Hepatic stellate cell (primary cell): ENCODE measurements around the gene BLACAT1.

Source experiments
- DNase-seq: peaks from one replicate; pipeline ENCODE4 v3.0.0; 2011; ENCODE audit warnings: low spot score

BLACAT1 gene

DNA sequence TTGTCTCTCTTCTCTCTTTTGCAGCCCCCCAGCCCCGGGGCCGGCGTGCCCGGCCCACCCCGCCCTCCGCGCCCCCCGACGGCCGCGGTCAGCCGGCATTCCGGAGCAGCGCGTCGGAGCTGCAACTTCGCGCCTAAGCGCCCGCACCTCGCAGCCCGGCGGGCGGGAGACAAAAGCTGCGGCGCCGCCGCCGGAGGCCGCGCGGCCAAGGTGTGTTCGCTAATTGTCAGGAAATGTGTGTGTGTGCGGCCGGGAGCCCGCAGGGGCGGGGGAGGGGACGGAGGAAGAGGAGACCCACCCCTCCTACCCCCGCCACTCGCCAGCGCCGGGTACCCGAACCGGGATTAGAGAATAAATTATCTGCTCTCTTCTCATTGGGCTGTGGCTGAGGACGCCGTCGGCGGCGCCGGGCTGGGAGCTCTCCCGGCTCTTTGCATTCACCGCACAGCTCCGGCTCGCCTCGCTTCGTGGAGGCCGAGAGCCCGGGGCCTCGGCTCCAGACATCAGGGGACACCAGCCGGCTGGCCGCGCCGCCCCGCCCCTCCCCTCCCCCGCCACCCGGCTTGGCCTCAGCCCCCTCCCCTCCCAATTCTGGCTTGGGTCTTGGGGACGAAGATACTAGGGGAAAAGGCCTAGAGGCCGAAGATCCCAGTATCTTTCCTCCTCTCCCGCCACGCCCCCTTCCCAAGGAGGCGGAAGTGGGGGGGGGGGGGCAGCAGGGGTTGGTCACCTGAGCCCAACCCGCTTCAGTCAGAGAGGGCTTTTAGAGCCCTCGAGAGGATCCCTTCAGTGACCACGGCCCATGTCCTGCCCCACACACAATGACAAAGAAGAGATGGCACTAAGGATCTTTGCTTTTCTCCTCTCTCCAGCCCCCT is 1.3 kb upstream of the BLACAT1 start:
- DNase-seq: no peak

DNA sequence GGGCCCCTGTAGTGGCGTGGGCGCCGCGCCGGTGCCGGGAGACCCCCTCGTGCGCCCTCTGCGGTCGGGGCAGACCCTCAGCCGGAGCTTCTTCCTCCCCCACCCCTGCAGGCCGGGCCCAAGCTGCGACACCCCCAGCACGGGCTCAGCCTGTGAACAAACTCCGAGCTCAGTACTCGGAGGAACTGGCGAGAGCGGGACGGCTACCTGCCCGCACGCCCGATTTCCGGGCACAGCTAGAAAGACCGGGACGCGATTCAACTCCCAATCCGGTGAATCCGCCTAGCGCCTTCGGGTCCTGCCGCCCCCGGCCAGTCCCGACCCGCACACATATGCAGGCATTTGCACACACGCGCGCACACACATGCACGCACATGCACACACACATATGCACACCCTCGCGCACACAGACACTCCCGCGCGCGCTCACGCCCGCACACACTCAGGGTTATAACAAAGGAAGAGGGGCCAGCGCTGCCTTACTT is 580 bp upstream of the BLACAT1 start:
- no peak for DNase-seq

DNA sequence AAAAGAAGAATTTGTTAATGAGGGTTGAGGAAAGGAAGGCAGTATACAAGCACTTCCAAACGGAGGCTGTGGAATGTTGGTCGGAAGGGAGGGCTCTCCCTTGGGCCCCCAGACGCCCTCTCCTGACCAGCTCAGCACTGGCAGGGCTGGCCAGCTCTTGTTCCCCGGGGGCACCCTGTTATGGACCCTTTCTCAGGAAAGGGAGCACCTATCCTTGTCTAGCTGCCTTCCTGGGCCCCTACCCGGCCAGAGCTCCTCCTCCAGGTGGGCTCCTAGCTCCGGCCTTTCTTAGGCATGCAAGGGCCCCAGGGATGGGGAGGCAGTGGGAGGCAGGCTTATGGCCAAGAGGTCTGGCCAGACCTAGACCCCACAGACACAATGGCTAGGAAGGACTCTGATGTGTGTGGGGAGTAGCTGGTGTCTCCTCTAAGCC is 926 bp downstream of the BLACAT1 start:
- no peak for DNase-seq

DNA sequence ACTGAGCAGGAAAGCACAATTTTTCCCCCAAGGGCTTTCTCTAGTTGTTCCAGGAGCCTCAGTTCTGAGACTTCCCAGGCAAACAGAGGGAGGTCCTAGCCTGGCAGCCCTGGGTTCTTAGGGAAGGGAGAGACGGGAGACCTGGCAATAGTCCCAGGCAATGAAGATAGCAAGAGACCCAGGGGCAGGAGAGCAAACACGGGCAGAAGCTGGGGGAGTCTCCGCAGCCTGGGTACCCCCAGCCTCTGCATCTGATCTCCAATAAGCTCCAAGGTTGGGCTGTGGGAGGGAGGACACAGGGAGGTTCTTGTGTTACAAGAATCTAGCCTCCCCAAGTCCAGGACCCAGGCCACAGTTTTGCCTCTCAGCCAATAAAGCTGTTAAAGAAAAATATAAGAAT is 2.4 kb downstream of the BLACAT1 start:
- no peak for DNase-seq

DNA sequence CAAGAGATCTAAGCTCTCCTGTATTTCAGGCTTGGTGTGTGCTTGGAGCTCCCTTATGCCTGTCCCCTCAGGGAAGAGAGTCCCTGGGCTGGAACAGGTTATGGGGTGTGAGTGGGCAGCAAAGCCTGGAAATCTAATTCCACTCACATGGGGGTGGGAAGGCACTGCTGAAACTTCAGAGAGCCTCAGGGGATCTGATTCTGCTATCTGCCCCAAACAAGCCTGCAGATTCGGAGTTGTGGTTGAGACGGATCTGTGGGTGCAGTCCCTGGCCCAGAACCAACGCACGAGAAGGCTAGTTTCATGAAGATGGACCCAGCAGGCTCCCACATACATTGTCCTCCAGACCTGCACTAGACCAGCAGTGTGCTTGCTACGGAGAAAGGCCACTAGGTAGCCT is 2.9 kb downstream of the BLACAT1 start:
- no peak for DNase-seq

DNA sequence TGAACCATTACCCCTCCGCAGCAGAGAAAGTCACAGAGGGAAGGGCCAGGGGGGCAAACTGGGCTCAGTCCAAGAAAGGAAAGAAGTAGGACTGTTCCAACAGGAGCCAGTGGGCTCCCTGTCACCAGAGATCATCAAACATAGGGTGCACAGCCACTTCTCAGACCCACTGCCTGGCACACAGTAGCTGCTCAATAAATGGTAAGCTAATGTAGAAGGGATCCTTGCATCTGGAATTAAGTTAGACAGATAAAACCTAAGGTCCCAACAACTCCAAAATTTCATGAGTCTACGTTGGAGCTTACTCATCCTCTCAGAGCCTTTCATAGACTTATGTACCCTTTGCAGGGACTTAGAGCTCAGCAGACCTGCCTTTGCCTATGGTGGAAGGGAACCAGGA is 3.5 kb downstream of the BLACAT1 start:
- no peak for DNase-seq

DNA sequence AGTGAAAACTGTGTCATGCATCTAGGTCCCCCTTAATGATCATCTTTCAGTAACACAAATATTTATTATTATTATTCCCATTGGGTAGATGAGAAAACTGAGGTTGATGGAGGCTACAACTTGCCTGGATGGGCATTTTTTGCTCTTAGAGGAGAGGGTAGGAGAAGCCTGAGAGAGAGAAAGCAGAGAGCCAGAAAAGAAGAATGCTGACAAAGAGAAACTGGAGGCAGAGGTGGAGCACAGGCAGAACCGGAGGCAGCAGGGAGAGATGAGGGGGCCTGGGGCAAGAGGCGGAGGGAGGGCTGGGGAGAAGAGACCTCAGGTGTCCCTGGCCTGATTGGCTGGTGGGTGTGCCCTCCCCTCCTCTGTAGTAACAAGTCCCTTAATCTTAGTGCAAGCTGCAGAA is 4.1 kb downstream of the BLACAT1 start:
- no peak for DNase-seq

DNA sequence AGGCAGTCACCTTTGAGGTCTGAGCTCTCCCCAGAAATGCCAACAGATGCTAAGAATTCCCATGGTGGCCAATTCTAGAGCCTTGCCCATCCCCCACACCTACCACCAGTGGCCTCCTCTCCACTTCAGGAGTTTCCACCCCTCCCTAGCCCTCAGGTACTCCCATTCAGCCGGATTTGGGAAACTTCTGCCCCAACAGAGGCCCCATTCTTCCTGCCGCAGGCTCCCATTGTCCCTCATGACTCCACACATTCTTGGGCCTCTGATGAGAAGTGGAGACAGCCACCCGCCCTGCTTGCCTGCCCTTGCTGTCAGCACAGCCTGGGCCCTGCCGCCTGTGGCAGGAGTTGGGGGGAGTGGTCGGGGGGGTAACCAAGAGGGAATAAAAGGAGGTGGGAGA is 4.6 kb downstream of the BLACAT1 start:
- DNase-seq: no peak

DNA sequence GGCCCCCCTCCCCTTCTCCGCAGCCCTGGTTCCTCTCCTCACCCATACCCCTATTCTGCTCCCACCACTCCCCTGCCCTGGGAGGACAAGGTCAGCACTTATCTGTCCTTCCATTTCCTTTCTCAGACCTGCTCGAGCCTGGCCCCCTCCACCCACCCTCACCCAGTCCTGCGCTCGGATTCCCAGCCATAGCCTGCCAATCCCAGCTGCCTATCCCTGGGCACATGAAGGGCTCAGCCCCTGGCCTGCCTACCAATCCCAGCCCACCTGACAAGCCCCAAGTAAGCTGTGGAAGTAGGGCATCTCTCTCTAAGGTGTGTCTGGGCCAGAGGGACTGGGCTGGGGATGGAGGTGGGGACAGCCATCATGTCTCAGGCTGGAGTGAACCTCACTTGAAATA is 5.4 kb downstream of the BLACAT1 start:
- DNase-seq: no peak

DNA sequence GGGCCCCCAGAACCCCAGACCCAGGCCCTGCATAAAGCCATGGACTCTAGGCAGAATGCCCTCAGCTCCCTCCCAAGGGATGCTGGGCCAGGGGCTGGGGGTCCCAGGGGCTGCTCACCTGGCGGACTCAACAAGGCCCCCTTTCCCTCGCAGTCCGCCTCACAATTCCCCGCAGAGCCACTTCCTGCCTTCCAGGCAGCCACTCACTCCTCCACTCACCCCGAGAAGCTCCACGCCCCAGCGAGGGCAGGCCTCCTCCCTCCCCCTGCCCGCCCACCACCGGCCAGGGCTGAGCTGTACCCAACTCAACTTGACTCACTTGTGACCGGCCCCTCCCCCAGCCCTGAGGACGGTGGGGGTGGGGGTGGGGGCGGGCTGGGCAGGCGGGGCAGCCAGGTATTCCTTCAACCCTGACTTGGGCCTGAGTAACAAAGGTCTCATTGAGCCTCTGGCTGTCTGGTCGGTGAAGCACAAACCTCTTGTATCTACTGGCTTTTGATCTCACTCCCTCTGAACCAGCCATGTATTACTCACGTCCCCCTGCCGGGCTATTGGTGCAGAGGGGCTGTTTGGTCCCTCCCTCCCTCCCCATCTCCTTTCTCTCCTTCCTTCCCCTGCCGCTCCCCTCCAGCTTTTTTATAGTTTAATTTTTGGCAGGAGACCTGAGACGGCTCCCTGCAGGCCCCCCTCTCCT is 5.9 kb downstream of the BLACAT1 start:
- DNase-seq: peak; percentile 63

DNA sequence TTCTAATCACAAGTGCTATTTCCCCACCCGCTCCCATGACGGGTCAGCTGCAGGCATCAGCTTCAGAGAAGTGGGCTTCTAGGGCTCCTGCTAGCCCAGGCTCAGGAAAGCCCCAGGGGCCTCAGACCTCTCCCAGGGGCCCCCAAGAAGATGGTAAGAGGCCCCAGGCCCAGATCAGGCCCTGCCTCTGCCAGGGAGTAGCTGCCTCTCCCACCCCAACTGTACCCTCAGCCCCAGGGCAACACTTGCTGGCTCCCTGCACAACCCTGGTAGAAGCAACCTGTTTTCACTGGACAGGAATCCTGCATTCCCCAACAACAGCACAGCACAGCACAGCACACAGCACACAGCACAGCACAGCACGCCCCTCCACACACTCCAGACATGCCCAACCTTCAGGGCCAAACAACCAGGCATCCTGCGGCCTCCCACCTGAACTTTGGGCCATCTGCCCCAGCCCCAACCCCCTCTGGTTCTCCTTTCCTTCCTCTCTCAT is 6.5 kb downstream of the BLACAT1 start:
- DNase-seq: no peak

DNA sequence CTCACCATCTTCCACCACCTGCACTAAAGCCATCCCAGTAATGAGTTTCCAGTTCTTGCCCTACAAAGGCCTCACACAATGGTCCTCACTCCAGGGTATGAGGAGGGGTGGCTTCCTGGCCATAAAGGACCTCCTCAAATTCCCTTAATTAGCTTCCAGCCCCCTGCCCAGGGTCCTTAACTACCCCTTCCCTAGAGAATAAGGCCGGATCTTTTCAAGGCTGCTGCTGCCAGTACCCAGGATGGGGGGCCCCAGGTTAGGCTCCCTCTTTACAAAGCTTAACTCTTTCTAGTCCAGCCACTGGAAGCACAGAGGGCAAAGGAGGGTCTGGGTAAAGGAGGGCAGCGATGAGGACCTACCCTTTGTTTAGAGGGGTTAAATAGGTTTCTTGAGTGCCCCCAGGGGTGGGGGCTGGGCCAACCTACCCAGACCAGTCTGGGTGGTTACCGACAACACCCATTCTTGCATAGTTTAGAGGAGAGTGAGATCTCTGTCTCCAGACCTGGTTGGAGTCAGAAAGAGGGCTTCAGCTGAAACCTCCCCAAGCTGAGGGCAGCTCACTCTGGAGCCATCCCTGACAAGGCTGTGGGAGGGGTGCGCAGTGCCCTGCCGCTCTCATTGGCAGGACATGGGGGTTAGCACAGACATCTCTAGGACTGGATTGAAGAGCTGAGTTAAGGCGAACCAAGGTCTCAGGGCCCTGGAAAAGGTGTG is 7.1 kb downstream of the BLACAT1 start:
- DNase-seq: no peak

DNA sequence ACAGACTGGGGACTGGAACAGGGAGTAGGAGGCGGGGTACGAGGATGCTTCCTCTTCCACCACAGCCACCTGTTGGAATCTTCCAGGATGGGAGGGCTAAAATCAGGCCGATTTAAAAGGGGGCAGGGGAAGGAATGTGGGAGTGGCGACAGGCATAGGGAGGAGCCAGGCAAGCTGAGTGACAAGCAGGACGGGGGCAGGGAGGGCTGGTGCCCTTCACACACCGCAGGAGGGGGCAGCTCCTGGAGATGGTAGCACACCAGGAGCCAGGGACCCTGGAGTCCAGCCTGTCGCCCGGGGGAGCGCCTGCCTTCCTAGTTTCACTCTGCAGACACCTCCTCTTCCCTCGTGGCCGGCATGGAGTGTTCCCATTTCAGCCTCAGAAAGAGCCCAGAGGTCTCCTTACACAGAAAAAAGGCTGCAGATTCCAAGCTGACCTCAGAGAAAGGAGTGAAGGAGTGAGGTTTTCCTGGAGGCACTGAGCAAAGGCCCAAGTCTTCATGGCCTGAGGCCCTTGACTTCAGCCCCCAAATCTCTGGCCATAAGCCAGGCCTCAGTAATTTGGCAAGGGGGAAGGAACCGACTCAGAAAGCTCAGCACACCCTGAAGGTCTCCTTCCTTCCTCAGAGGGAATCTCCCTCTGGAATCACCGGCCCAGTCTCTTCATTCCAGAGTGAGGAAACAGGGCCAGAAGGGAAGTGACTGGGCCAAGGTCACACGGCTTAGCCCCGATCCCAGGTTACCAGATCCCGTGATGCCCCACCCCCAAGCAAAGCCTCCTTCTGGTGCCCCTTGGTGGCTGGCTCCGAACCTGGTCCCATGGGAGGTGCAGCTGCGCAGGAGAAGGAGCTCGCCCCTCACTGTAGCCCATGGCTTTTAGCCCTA is 8.1 kb downstream of the BLACAT1 start:
- no peak for DNase-seq

DNA sequence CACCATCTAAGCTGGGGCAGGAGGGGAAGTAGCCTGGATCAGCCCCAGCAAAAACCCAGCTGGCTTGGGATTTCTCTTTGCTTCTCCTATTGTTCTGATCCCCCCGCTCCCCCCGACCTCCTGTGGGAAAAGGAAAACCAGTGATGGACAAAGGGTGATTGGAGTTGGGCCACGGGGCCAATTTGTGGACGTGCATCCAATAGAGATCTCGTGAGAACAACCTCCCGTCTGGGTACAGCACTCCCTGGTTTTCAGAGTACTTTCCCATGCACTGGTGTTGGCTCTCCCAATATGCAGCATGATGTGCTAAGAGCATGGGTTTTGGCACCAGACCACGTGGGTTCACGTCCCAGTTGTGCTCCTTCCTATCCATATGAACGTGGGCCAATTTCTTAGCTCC is 9.0 kb downstream of the BLACAT1 start:
- DNase-seq: no peak

DNA sequence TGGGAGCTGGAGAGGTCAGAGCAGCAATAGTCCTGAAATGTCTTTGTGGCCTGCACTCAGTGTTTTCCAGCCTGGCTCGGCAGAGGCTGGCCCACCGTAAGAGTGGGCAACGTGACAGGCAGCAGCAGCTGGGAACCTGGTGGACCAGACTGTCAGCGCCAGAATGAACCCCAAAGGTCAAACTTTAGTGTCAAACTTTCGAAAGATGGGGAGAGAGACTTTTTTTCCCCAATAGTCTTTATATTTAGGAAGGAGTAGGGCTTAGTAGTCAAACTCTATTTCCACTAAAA is 10.3 kb downstream of the BLACAT1 start:
- no peak for DNase-seq

DNA sequence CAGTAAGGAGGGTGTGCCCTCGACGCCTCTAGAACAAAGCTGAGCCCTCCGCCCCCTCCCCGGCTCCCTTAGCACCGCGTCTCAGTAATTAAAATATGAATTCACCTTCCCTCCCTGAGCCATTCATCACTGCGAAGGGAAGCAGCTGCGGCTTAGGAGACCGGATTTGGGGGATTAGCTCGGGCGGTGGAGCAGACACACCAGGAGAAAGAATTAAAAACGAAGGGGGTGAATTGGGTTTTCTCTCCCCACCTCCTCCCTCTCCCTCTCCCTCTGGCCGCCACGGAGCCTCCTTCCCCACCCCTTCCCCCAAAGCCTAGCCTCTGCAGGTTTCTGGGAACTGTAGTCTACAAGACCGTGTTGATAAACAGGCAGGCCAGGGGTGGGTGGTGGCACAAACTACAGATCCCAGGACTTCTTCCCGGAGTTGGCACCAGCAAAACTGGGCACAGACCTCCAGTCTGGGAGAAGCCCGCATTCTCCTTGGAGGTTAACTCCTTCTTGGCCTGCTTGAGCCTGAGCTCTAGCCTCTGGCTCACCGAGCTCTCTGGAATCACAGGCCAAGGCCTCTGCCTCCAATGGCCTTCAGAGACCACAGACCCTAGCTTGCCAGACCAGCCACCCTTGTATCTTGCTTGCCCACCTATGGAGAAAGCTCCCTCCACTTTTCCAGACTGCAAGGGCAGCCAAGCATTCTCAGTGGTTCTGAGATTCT is 10.8 kb downstream of the BLACAT1 start:
- DNase-seq: no peak

DNA sequence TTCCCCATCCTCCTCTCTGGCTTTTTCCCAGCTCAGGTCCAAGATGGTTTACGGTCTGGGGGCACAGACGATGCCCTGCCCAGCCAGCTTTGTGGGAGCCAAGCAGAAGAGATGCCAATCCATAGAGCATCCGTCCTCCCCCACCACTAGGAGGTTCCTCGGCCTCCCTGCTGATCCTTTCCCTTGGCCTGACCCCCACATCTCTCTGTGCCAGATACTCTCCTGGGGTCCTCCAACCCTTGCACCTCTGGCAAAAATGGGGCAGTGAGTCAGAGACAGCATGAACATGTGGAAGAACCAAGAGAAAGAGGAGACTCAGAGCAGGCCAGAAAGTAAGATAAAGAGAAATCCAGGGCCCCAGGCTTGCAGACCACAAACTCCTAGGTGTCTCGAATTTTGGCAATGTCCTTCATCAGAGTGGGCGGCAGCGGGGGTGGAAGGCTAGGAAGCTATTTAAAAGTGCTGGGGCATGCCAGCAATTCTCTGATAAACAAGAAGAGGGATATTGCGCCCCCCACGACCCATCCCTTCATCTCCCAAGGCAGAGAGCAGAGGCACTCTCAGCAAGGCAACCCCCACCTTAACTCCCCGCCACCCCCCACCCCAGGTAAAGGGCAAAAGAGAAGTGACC is 11.4 kb downstream of the BLACAT1 start:
- DNase-seq: no peak

DNA sequence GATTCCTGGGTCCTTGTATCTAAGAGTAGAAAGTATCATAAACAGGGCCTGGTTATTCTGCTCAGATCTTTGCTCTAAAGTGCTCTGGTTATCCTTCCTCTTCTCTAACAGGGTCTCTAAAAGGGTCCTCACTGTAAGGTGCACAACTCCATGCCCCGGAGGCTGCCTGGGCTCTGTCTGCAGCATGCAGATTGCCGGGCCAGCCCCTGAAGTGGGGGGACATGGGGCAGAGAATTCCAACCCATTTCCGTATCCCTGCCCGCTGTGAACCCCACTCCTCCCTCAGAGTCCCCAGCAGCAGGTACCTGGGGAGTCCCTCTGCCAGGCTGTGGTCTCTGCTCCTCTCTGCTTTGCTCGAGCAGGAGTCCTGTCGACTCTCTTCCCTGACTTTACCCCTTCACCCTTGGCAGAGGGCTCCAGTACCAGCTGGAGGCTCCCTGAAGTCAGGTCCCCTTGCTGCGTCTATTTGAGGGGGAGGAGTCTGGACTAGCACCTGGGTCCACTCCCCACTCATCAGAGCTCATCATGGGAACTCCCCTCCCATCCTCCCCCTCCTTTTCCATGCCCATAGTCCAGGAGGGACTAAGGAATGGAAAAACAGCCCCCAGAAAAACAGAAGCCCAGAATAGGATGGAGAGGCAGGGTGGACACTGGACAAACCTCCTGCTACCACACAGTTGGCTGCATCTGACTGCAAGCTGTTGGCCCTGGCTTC is 12.1 kb downstream of the BLACAT1 start:
- DNase-seq: no peak

DNA sequence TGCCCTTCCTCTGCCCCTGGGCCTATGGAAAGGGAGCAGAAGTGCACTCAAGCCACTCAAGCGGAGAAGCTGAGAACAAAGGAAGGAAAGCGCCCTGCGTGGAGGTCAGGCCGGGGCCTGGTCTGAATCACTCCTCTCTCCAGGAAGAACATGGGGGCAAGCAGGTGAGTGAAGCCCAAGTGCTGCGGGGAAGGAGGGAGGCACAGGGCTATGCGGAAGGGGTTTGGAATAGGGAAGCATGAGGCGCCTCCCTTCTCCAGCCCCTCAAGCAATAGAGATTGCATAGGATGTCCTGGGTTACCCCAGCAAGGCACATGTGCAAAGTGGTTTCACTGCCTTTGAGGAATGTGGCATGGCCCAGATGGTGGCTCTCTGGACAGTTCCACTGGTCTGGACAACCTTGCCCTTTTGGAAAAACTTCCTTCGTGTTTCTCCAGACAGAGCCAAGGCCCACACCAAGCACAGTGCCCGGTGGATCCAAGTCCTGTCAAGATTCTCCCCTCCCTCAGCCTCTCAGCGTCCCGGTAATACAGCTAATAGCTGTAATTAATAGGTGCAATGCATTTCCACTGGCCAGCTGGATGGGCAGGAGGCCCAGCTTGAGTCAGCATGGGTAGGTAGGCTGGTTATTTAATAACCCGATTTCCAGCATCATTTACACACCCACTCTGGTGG is 13.7 kb downstream of the BLACAT1 start:
- no peak for DNase-seq

DNA sequence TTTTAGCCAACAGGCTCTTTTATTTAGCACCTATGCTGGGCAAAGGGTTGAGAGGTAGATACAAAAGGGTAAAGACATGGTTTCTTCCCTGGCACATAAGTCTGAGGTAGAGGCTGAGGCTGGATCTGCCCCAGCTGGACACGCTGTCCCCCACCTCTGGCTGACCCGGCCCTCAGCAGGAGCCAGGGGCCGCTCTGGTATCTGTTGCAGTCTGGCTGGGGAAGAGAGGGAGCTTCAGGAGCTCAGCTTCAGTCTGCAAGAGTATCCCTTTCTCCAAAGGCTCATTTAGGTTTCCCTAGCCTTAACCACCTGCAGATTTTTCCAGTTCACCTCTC is 14.2 kb downstream of the BLACAT1 start:
- no peak for DNase-seq
